HepG2 (cell line): ENCODE results near the gene CSDE1. TPM values are rescaled to one million over a fixed set of nuclear protein-coding genes. Genes with fewer than 3 reads are reported as not detected.

Source experiments
- ATAC-seq: fragments of 200-7000 bp; cut with Tn5 transposase; 3 replicates; pipeline ENCODE4 v1.9.1; 2020; ENCODE audit warnings: mild to moderate bottlenecking, moderate library complexity
- BruUV-seq: library from RNA; stranded (reverse); fragments of 400-500 nt; replicated peaks from 2 replicates; lab custom pipeline; 2021; lab: Mats Ljungman, UMichigan
- CTCF ChIA-PET: fragments of 300-600 bp; formaldehyde crosslinking; extraction: SDS; loops from one replicate; lab custom pipeline; 2021; ENCODE audit warnings: low total read pairs, inconsistent platforms, low intra/inter-chr PET ratio; lab: Yijun Ruan, JAX
- POLR2A ChIA-PET: fragments of 350-600 bp; sonication (Branson Sonifier 250); formaldehyde crosslinking; loops from one replicate; lab custom pipeline; 2020; ENCODE audit warnings: antibody characterized with exemption, inconsistent platforms; lab: Yijun Ruan, JAX
- DNase-seq: peaks from one replicate; pipeline ENCODE4 v3.0.0-alpha.2; 2015; ENCODE audit warnings: low spot score
- FAIRE-seq: peaks from 3 replicates; lab custom pipeline; 2011; peaks lifted over from hg19 to GRCh38; lab: Jason Lieb, UNC
- H2AFZ ChIP-seq: one replicate; pipeline ENCODE4 v1.6.1; 2011; ENCODE audit warnings: low read length, inconsistent platforms
- H3K27ac ChIP-seq: fragments of 300-600 bp; 3 replicates; pipeline ENCODE4 v1.8.0; 2011; ENCODE audit warnings: mixed run types, mild to moderate bottlenecking, mixed read lengths, low read length, inconsistent platforms; ENCODE audit not compliant: insufficient read depth; ENCODE audit errors: extremely low read length
- H3K27me3 ChIP-seq, 2 experiments: fragments of 200-600 bp in 1 of 2; 2 replicates in 1 of 2; 3 replicates in 1 of 2; pipeline versions ENCODE4 v1.6.0 to v1.8.0; 2011; ENCODE audit warnings: low read length in 2 of 2, mild to moderate bottlenecking in 2 of 2, moderate library complexity in 2 of 2, inconsistent platforms in 1 of 2; ENCODE audit not compliant: insufficient read depth in 2 of 2, control insufficient read depth in 1 of 2
- H3K36me3 ChIP-seq, 2 experiments: fragments of 200-600 bp in 1 of 2; replicated peaks in 1 of 2; 2 replicates in 1 of 2; 3 replicates in 1 of 2; pipeline versions ENCODE4 v1.5.1 to v1.8.0; 2011; ENCODE audit warnings: low read length in 2 of 2, inconsistent platforms in 1 of 2; ENCODE audit not compliant: insufficient read depth in 2 of 2, control insufficient read depth in 1 of 2
- H3K4me1 ChIP-seq: 2 replicates; pipeline ENCODE4 v1.5.1; 2012; ENCODE audit warnings: low read length, inconsistent platforms; ENCODE audit not compliant: insufficient read depth
- H3K4me2 ChIP-seq: 2 replicates; pipeline ENCODE4 v1.6.0; 2011; ENCODE audit warnings: low read depth, low read length, inconsistent platforms
- H3K4me3 ChIP-seq, 3 experiments: fragments of 200-600 bp in 1 of 3; sonication (generic), shearing (Covaris generic) in 1 of 3; replicated peaks in 1 of 3; 2 replicates each; pipeline ENCODE4 v1.5.1; 2011 to 2016; ENCODE audit warnings: low read length in 3 of 3, inconsistent platforms in 2 of 3, low read depth in 2 of 3, mild to moderate bottlenecking in 2 of 3, control low read depth in 1 of 3, mixed read lengths in 1 of 3; ENCODE audit not compliant: insufficient read depth in 1 of 3
- H3K79me2 ChIP-seq: one replicate; pipeline ENCODE4 v1.6.1; 2011; ENCODE audit warnings: low read length, inconsistent platforms; ENCODE audit not compliant: insufficient read depth
- H3K9ac ChIP-seq: 2 replicates; pipeline ENCODE4 v1.6.0; 2011; ENCODE audit warnings: mild to moderate bottlenecking, low read depth, low read length, inconsistent platforms; ENCODE audit not compliant: insufficient read depth
- H3K9me3 ChIP-seq: 2 replicates; pipeline ENCODE4 v1.5.1; 2012; ENCODE audit warnings: mild to moderate bottlenecking, low read length
- H4K20me1 ChIP-seq: 2 replicates; pipeline ENCODE4 v1.6.0; 2011; ENCODE audit warnings: inconsistent platforms, mild to moderate bottlenecking, low read length, moderate library complexity; ENCODE audit not compliant: insufficient read depth
- ERF ChIP-seq: IDR thresholded peaks from 2 replicates; pipeline ENCODE4 v1.6.1; 2018; ENCODE audit warnings: missing biosample characterization, missing genetic modification reagents
- FOXA1 ChIP-seq, 2 experiments: fragments of 450-650 bp in 1 of 2; sonication (generic) in 1 of 2; formaldehyde crosslinking in 1 of 2; IDR thresholded peaks; 2 replicates each; pipeline versions ENCODE4 v1.4.0 to v1.6.1; 2016 to 2020; ENCODE audit warnings: missing genetic modification reagents in 1 of 2
- KAT8 ChIP-seq: IDR thresholded peaks from 2 replicates; pipeline ENCODE4 v1.6.1; 2016; ENCODE audit warnings: missing genetic modification reagents, missing compliant biosample characterization
- NFKBIZ ChIP-seq: IDR thresholded peaks from 2 replicates; pipeline ENCODE4 v1.6.1; 2018; ENCODE audit warnings: missing genetic modification reagents, missing compliant biosample characterization
- RARA ChIP-seq: IDR thresholded peaks from 2 replicates; pipeline ENCODE4 v1.6.1; 2016; ENCODE audit warnings: missing genetic modification reagents, missing compliant biosample characterization
- SPEN ChIP-seq: sonication (generic); formaldehyde crosslinking; IDR thresholded peaks from 2 replicates; pipeline ENCODE4 v1.5.1; 2020; ENCODE audit warnings: low read depth, mild to moderate bottlenecking, missing genetic modification reagents
- WGBS: methylation state at CpG from one replicate; pipeline ENCODE4 v1.1.6; 2017; ENCODE audit warnings: low lambda C conversion rate; 5-methylcytosine and 5-hydroxymethylcytosine counted together
- in situ Hi-C: cut with HindIII; loops from 2 replicates; pipeline ENCODE4 v1.10.0; 2017; ENCODE audit warnings: low pct_unique_long_range_greater_than_20kb; ENCODE audit not compliant: extremely low pct_ligation_motif_present
- intact Hi-C: fragments of 100-400 bp; cut with micrococcal nuclease; formaldehyde crosslinking; loops from one replicate; pipeline ENCODE4 v1.10.0; 2022; ENCODE audit not compliant: unreplicated experiment
- polyA plus RNA-seq, 8 experiments: library from polyadenylated mRNA; depleted of rRNA in 3 of 8; stranded (reverse) in 7 of 8; unstranded in 1 of 8; fragments of >200 nt; fragmentation: Illumina TruSeq in 4 of 8; extraction: Trizol in 4 of 8; gene quantifications; 2 replicates each; pipeline versions ENCODE4 v1.2.1 to v1.2.3, GENCODE V29; 2011 to 2016; ENCODE audit warnings: low read depth in 4 of 8, missing spikeins in 1 of 8, mixed read lengths in 1 of 8; ENCODE audit not compliant: insufficient read depth in 1 of 8
- total RNA-seq, 5 experiments: library from RNA; depleted of rRNA; stranded (reverse); fragments of >200 nt; fragmentation: Illumina TruSeq; extraction: Trizol; gene quantifications; 2 replicates each; pipeline ENCODE4 v1.2.3, GENCODE V29; 2016; ENCODE audit warnings: low read depth in 1 of 5
- TF ChIP-seq, protein P1 (sequence below): sonication (generic); formaldehyde crosslinking; IDR thresholded peaks from 2 replicates; pipeline ENCODE4 v1.4.0; 2020; ENCODE audit warnings: missing genetic modification reagents

CSDE1 gene
- total and polyA plus RNA-seq, 2 of the 13 experiments (the other 11 are each of a cell fraction or from before 2014, with no cell fraction given) = 150 to 313 TPM

DNA sequence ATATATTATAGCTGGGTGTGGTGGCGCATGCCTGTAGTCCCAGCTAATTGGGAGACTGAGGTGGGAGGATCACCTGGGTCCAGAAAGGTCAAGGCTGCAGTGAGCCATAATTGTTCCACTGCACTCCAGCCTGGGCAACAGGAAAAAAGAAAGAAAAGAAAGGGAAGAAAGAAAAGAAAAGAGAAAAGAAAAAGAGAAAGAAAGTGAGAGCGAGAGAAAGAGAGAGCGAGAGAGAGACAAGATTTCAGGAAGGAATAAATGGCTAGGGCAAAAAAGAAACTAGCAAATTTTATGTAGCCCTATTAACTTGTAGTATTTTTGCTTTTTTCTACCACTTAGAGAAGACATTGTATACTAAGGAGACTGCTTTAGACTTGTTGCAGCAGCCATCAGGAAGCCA, 47.4 kb downstream of the CSDE1 start:
- TF ChIP-seq ERF (CRISPR knock-in tag) (no peak), FOXA1 (IDR thresholded peaks at IDR 0.05) (no peak), FOXA1 (CRISPR knock-in tag; IDR thresholded peaks at IDR 0.05) (no peak), KAT8 (CRISPR knock-in tag) (no peak), NFKBIZ (CRISPR knock-in tag) (no peak), SPEN (CRISPR knock-in tag) (no peak), RARA (CRISPR knock-in tag) (no peak)
- TF ChIP-seq, protein P1, sequence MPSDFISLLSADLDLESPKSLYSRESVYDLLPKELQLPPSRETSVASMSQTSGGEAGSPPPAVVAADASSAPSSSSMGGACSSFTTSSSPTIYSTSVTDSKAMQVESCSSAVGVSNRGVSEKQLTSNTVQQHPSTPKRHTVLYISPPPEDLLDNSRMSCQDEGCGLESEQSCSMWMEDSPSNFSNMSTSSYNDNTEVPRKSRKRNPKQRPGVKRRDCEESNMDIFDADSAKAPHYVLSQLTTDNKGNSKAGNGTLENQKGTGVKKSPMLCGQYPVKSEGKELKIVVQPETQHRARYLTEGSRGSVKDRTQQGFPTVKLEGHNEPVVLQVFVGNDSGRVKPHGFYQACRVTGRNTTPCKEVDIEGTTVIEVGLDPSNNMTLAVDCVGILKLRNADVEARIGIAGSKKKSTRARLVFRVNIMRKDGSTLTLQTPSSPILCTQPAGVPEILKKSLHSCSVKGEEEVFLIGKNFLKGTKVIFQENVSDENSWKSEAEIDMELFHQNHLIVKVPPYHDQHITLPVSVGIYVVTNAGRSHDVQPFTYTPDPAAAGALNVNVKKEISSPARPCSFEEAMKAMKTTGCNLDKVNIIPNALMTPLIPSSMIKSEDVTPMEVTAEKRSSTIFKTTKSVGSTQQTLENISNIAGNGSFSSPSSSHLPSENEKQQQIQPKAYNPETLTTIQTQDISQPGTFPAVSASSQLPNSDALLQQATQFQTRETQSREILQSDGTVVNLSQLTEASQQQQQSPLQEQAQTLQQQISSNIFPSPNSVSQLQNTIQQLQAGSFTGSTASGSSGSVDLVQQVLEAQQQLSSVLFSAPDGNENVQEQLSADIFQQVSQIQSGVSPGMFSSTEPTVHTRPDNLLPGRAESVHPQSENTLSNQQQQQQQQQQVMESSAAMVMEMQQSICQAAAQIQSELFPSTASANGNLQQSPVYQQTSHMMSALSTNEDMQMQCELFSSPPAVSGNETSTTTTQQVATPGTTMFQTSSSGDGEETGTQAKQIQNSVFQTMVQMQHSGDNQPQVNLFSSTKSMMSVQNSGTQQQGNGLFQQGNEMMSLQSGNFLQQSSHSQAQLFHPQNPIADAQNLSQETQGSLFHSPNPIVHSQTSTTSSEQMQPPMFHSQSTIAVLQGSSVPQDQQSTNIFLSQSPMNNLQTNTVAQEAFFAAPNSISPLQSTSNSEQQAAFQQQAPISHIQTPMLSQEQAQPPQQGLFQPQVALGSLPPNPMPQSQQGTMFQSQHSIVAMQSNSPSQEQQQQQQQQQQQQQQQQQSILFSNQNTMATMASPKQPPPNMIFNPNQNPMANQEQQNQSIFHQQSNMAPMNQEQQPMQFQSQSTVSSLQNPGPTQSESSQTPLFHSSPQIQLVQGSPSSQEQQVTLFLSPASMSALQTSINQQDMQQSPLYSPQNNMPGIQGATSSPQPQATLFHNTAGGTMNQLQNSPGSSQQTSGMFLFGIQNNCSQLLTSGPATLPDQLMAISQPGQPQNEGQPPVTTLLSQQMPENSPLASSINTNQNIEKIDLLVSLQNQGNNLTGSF (CRISPR knock-in tag) = no peak
- no TSS peak for BruUV-seq
- ChIA-PET POLR2A (no interaction called here), CTCF (no interaction called here)
- ATAC-seq (no peak), DNase-seq (no peak), FAIRE-seq (no peak)
- Histone ChIP-seq H3K4me3 (no peak overlapping the region), H3K4me1 (peaks cover 5% of the 10 kb centered on the region), H2AFZ (no peak overlapping the region), H3K9me3 (no peaks in the 10 kb centered on the region), H4K20me1 (no peaks in the 10 kb centered on the region), H3K79me2 (peaks cover 17% of the 10 kb centered on the region), H3K27ac (no peak overlapping the region), H3K36me3 (peaks cover 16 to 71% of the 10 kb centered on the region in 2 experiments), H3K9ac (no peak overlapping the region), H3K4me2 (no peak overlapping the region), H3K27me3 (no peaks in the 10 kb centered on the region)
- WGBS = 99% methylated on average over 3 of the region's 3 CpGs
- in situ Hi-C loops (no loop called here), intact Hi-C loops (no loop called here)
